ENCODE data around the gene C16orf90. TPM values are rescaled to one million over a fixed set of nuclear protein-coding genes. Genes with fewer than 3 reads are reported as not detected.

Gene C16orf90
- polyA plus RNA-seq, 1 of the 3 experiments (the other 2 are of a cell fraction) = not detected

DNA sequence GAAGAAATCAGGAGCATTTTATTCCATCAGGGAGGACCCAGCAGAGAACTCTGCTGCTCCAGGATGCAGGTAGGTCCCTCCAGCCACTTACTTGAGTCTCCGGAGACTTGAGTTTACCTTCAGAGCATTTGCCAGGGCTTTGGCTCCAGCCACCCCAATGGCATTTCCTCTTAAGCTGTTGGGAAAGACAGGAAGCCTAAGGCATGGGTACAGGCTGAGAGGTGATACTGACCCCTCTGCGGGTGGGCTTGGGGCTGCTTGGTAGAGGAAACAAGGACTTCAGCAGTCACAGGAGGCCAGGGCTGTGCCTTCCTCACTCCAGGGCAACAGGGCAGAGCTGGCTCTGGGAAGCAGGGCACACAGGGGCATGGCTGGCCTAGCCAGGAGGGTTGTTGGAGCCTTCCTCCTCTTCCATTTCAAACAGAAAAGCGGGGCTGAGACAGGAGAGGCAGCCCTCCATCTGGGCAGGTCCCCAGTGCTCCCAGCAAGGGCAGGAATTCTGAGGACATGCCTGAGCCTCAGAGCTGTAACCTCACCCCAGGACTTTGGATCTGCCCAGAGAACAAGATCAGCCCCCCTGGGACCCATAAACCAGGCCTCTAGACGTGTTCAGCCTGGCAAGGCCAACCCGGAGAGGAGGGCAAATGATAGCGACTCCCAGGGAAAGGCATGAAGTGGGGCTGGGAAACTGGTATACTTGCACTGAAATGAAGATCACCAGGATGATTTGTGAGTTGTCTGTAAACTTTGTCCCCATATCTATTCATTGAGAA, 47.5 kb upstream of the C16orf90 start:
- H3K4me3 ChIP-seq (ENCODE audit: low read depth in 2 of 2, low read length in 1 of 2) = no peak overlapping the region
- H3K9me2 ChIP-seq = no peaks in the 10 kb centered on the region
- H3F3A ChIP-seq (replicated peaks; ENCODE audit: insufficient read depth) = no peaks in the 10 kb centered on the region
- TF ChIP-seq, protein P1, sequence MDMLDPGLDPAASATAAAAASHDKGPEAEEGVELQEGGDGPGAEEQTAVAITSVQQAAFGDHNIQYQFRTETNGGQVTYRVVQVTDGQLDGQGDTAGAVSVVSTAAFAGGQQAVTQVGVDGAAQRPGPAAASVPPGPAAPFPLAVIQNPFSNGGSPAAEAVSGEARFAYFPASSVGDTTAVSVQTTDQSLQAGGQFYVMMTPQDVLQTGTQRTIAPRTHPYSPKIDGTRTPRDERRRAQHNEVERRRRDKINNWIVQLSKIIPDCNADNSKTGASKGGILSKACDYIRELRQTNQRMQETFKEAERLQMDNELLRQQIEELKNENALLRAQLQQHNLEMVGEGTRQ (IDR thresholded peaks at IDR 0.05; ENCODE audit: borderline replicate concordance, low read depth, low read length) = no peak
- TF ChIP-seq POLR2AphosphoS5 (IDR thresholded peaks at IDR 0.05; ENCODE audit: low read depth, low read length) = 0 out of 2 replicates have a peak, but pooled peaks have one; percentile 6
- TF ChIP-seq EP300 (IDR thresholded peaks at IDR 0.05; ENCODE audit: borderline replicate concordance in 1 of 2, low read depth in 1 of 2, low read length in 1 of 2) = no peak
- no peaks in the 10 kb centered on the region for H4K20me1 ChIP-seq (ENCODE audit: insufficient read depth)
- no peak overlapping the region for H2AFZ ChIP-seq (ENCODE audit: low read depth)
- ChIA-PET CTCF (no interaction called here), POLR2A (no interaction called here)
- no peak overlapping the region for H3K4me2 ChIP-seq
- H3K4me1 ChIP-seq (ENCODE audit: control insufficient read depth in 1 of 2, insufficient read depth in 2 of 2, low read depth in 1 of 2, low read length in 1 of 2) = no peaks in the 10 kb centered on the region
- H3K9ac ChIP-seq = no peak overlapping the region
- no peak for DNase-seq
- H3K27me3 ChIP-seq (ENCODE audit: insufficient read depth) = no peaks in the 10 kb centered on the region
- H3K27ac ChIP-seq (ENCODE audit: low read depth in 2 of 2, low read length in 1 of 2) = no peak overlapping the region
- WGBS (ENCODE audit: low lambda C conversion rate) = 83% methylated on average over 3 of the region's 6 CpGs
- no peaks in the 10 kb centered on the region for H3K79me2 ChIP-seq (ENCODE audit: insufficient read depth)
- peaks cover 9 to 14% of the 10 kb centered on the region in 2 experiments for H3K36me3 ChIP-seq (replicated peaks in 1 of 2; ENCODE audit: control insufficient read depth in 1 of 2, insufficient read depth in 2 of 2, low read length in 1 of 2)
- no peaks in the 10 kb centered on the region for H3K9me3 ChIP-seq

DNA sequence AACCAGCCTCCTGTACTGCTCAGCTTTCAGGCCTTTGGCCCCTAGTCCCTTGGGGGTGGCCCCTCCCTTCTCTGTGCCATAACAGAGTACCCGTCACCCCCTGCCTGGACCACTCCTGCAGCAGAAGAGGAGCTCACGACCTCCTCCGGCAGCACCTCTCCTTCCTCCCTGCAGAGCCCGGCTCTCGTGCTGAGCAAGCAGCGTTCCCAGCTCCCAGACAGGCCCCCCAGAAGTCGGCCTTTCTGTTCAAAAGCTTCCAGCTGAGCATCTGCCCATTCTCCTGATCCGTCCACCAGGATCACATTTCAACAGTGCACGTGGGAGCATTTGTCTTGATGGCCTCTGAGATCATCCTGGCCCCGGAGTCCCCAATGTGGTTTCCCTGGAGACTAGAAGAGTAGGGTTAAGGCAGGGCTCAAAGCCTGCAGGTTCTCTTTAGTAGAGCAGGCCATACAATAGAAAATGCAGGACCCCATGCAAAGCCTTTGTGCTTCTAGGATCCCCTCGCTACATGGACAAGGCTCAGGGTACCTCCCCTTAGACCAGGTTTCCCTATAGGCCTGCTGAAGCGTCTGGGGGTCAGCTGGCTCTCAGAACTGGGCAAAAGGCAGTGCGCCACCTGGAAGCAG, 46.4 kb upstream of the C16orf90 start:
- H3K9ac ChIP-seq = no peak overlapping the region
- ChIA-PET CTCF (interaction anchor here (0.8 kb wide), 1 partner anchor 11 kb away, joined by 3 read pairs; no protein-coding TSS in a partner anchor), POLR2A (no interaction called here)
- H3F3A ChIP-seq (replicated peaks; ENCODE audit: insufficient read depth) = no peaks in the 10 kb centered on the region
- no peak overlapping the region for H3K4me3 ChIP-seq (ENCODE audit: low read depth in 2 of 2, low read length in 1 of 2)
- H3K27ac ChIP-seq (ENCODE audit: low read depth in 2 of 2, low read length in 1 of 2) = no peak overlapping the region
- no peaks in the 10 kb centered on the region for H4K20me1 ChIP-seq (ENCODE audit: insufficient read depth)
- WGBS (ENCODE audit: low lambda C conversion rate) = 85% methylated on average over 12 of the region's 13 CpGs
- no peak for DNase-seq
- no peaks in the 10 kb centered on the region for H3K27me3 ChIP-seq (ENCODE audit: insufficient read depth)
- TF ChIP-seq SIN3A (IDR thresholded peaks at IDR 0.05; ENCODE audit: borderline replicate concordance, low read depth, low read length) (no peak), RXRA (IDR thresholded peaks at IDR 0.05; ENCODE audit: borderline replicate concordance, low read depth) (no peak), TCF12 (IDR thresholded peaks at IDR 0.05) (no peak), SMC3 (IDR thresholded peaks at IDR 0.05; ENCODE audit: low read depth, low read length) (no peak), TEAD4 (IDR thresholded peaks at IDR 0.05; ENCODE audit: borderline replicate concordance, insufficient read depth) (no peak), POLR2AphosphoS5 (IDR thresholded peaks at IDR 0.05; ENCODE audit: low read depth, low read length) (no peak), RFX5 (IDR thresholded peaks at IDR 0.05; ENCODE audit: low read length) (no peak), GABPA (IDR thresholded peaks at IDR 0.05; ENCODE audit: low read depth) (no peak)
- no peaks in the 10 kb centered on the region for H3K9me2 ChIP-seq
- H3K4me2 ChIP-seq = no peak overlapping the region
- no peaks in the 10 kb centered on the region for H3K9me3 ChIP-seq
- H2AFZ ChIP-seq (ENCODE audit: low read depth) = no peak overlapping the region
- H3K4me1 ChIP-seq (ENCODE audit: control insufficient read depth in 1 of 2, insufficient read depth in 2 of 2, low read depth in 1 of 2, low read length in 1 of 2) = no peaks in the 10 kb centered on the region
- no peaks in the 10 kb centered on the region for H3K79me2 ChIP-seq (ENCODE audit: insufficient read depth)
- H3K36me3 ChIP-seq (replicated peaks in 1 of 2; ENCODE audit: control insufficient read depth in 1 of 2, insufficient read depth in 2 of 2, low read length in 1 of 2) = peaks cover 11 to 18% of the 10 kb centered on the region in 2 experiments

Measured in SK-N-SH (cell line).